GM18502 (cell line): ENCODE measurements around the gene SFXN4.
"Not testable (repeated sequence)": the region's sequence is repeated elsewhere in the genome, so short reads cannot be mapped to it uniquely, and the experiment has no call there.

Source experiments
- ATAC-seq: cut with Tn5 transposase; IDR thresholded peaks from one replicate; pipeline ENCODE4 v1.9.1; 2021; ENCODE audit warnings: mild to moderate bottlenecking; ENCODE audit not compliant: unreplicated experiment, poor library complexity

Gene SFXN4

DNA sequence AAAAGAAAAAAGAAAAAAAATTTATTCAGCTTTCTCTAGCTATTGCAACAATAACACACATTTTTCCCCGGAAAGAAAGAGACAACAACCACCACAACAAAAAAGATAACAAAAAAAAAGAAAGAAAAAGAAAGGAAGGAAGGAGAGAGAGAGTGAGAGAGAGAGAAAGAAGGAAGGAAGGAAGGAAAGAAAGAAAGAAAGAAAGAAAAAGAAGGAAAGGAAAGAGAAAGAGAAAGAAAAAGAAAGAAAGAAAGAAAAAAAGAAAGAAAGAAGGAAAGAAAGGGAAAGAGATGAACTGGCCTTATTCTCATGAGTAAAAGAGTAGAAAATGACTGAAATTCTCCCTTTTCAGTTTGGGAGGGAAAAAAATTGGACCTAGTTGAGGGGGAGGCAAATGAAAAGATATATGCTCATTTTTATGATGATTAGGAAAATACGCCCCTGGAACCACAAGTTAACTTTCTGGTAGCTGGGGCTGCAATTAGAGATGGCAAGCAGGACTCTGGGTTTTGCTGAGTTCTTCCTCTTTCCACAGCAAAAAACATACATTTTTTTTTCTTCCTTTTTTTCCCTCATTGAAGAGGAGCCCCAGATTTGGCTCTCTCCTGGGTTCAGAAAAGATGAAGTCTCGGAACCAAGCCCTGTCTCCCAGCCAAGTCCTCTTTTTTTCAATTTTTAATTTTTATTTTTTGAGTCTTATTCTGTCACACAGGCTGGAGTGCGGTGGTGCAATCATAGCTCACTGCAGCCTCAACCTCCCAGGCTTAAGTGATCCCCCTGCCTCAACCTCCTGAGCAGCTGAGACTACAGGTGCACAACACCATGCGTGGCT lies 25.7 kb upstream of the SFXN4 start:
- no peak for ATAC-seq

DNA sequence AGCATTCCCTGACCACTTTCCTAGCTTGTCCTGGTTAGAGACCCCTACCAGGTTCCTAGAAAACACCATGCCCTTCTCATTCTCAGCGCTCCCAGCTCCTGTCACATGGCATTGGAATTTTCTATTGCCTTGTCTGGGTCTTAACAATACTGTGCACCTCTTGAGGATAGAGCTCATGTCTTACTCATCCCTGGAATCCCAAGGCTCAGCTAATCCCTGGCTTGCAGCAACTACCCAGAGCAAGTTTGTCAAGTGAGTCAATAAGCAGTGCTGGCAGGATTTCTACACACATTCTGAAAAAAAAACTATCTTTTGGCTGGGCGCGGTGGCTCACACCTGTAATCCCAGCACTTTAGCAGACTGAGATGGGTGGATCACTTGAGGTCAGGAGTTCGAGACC lies 24.8 kb upstream of the SFXN4 start:
- no peak for ATAC-seq

DNA sequence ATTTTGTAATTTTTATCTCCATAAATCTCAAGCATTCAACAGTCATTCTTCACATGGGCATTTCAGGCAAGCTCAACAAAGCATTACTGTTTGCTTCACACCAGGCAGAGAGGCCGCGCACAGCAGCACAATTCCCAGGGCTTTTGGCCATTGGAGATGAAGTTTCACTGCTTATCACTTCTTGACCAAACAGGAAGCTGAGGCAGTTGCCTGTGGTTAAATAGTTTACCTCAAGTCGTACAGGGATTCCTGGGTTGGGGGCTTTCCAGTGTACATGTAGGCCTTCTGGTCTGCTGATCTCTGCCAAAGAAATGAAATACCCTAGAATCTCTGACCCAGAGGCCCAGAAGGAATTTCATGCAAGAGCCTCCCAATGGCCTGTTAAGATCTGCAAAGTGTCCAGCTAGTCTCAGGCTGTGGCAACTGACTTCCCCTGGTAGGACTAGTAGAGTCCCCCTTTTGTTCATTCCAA lies 24.3 kb upstream of the SFXN4 start:
- peak; percentile 65 for ATAC-seq

DNA sequence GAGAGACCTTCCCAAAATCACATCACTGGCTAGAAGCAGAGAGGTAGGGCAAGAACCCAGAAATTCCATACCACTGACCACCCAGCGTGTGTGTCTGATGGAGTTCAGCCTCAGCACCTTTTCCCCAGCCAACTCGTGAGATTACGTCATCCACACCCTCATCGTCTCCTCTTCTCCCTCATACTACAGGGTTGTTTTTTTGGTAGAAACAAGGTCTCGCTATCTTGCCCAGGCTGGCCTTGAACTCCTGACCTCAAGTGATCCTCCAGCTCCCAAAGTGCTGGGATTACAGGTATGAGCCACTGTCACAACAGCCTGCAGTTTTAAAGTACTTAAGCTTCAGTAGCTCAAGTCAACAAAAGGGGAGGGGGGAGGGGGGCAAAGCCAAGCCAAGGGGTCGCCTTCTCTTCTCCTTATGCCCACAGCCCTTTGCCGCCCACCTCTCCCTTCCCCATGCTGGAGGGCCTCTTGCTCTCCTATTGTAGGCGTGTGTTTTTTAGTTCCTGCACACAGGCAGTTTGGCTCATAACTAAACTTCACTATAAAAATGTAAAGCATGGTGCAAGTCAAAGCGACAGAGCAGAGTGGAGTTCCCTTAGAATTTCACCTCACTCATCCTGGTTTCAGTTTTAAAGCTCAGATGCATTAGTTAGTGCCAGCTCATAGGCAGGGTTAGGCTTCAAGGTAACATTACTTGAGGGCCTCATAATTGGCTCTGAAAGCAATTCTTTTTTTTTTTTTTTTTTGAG lies 18.3 kb upstream of the SFXN4 start:
- no peak for ATAC-seq

DNA sequence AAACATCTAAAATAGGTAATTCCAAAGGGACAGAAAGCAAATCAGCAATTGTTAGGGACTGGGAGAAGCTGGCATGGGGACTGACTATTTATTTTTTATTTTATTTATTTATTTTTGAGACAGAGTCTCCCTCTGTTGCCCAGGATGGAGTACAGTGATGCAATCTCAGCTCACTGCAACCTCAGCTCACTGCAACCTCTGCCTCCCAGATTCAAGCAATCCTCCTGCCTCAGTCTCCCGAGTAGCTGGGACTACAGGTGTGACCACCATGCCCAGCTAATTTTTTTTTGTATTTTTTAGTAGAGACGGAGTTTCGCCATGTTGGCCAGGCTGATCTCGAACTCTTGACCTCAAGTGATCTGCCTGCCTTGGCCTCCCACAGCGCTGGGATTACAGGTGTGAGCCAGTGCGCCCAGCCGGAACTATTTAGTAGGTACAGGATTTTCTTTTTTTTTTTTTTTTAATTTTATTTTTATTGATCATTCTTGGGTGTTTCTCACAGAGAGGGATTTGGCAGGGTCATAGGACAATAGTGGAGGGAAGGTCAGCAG lies 15.4 kb upstream of the SFXN4 start:
- ATAC-seq = not testable (repeated sequence)

DNA sequence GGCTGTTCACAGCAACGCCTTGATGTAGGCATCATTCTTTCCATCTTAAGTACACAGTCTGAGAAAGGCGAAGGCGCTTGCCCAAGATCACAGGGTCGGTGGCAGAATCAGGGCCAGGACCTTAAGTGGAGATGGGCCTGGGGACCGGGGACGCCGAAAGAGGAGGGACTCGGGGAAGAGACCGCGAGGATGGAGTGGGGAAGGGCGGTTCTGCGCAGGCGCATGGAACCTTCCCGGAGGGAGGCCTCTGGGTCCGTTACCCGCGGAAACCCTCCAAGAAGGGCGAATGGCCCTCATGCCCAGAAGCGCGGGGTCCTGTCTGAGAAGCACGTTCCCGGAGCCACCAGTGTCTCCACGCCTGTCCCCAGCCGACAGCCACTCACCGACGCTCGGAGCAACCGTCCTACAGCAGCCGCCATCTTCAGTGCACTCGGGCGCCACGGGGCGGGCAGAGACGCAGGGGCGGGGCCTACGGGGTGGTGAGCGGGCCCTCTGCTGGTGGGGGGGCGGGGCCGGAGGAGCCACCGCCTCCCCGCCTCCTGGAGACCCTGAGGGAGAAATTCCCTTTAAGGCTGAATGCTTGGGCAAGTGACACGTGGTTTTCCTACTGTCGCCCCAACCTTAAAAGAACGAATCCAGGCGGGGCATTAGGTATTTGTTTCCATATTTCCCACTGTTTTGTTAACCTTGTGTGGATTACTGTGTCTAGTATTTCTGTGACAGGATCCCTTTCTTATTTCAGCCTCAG lies 13.0 kb upstream of the SFXN4 start, which contains the start of gene PRDX3:
PRDX3 (minus strand) TSS at position 441 of the 748 bp plus-strand sequence; CDS start at position 419, 22 bp downstream.
- ATAC-seq = peak; percentile 95

DNA sequence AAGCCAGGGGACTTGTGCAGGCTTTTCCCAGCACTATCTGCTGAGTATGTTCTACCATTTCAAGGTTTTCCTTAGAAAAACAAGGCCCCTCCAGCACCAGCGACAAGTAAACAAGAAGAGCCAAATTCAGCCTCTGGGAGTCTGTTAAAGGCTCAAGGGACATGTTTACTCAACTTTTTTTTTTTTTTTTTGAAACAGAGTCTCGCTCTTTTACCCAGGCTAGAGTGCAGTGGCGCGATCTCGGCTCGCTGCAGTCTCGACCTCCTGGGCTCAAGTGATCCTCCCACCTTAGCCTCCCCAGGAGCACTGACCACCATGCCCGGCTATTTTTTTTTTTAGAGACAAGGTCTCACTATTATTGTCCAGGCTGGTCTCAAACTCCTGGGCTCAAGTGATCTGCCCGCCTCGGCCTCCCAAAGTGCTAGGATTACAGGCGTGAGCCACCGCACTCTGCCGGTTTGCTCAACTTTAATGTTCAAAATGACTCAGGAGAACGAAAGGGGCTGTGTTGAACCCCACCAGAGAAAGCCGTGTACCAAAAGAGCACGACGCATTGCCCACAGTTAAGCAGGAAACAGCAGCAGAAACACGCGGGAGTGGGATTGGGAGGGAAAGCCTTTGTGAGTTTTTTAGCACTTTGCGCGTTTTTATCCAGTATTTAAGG lies 12.3 kb upstream of the SFXN4 start:
- ATAC-seq = peak; percentile 23

DNA sequence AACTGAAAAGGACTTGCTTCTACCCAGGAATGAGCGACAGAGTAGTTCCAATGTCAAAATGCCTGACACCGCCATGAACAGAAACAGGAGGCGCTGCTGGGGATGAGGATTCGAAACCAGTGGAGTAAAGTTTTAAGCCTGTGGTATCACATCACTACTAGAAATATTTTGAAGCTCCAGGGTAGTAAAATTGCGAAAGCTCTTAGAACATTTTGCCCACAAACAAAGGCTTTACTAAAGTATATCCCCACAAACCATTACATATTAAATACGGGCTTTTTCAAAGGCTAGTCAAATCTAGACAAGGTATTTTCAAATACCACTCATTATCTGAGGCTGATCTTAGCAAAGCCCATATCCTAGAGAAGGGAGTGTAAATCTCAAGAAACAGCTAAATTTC lies 10.7 kb upstream of the SFXN4 start:
- ATAC-seq = no peak

DNA sequence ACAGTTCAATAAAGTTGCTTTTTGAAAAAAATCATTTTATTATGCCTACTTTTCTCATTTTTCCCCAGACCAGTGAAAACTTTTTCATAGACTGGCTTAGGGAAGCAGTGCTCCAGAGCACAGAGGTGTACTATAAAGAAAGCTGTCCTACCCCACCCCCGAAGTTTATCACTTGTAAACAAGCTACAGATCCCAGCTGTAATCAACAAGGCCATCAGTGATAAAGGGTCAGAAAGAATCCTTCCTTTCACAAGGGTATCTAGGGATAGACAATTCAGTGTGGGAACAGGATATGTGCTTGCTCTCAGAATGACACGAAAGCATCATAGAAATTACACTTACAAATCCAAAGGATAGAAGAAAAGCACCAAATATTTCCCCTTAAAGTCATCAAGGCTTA lies 8.6 kb upstream of the SFXN4 start:
- no peak for ATAC-seq

DNA sequence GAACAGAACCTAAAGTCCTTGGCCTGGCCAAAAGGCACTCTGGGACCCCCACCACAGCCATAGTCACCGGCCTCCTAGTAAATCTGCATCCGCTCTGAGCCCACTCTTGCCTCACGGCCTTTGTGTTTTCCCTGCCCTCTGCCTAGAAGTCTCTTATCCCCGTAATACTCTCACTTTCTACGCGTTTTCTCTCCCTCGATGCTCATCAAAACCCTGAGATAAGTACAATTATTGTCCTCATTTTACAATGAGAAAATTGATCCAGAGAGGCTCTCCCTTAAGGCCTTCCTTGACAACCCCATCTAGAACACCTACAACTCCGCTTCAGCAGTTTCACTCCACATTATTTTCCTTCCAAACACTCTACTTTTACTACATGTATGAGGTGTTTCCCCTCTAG lies 1.5 kb upstream of the SFXN4 start:
- ATAC-seq = no peak

DNA sequence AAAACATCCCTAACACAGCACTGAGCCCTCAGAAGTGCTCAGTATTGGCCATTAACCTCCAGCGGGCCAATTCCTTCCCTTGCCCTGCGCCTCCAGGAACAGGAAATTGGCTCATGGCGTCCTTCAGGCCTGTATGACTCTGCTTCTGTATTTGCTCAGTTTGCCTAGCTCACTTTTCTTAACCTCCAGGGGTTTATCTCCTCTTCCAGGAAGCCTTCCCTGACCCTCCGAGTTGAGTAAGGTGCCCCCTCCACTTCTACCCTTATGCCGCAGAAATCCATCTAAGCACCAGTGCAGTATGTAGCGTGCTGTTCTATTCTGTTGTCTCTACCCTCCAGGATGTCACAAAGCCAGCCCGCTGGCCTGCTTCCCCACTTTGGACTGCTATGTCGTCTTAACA lies 1.1 kb upstream of the SFXN4 start:
- ATAC-seq = no peak

DNA sequence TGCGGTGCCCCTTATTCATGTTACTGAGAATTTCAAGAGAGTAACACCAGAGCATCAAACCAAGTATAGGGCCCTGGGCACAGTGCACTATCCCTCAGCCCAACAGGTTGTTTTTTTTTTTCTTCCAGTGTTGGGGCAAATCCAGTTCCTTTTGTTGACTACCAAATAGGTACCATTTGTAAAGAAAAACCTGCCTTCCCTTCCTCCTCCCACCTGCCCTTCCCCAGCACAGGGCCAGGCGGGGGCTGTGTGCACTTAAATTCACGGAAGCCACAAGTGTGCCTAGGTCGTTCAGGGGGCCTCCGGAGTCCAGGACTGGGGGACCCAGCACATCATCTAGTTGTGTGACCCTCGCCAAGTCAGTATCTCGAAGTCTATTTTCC lies 595 bp upstream of the SFXN4 start:
- ATAC-seq = no peak

DNA sequence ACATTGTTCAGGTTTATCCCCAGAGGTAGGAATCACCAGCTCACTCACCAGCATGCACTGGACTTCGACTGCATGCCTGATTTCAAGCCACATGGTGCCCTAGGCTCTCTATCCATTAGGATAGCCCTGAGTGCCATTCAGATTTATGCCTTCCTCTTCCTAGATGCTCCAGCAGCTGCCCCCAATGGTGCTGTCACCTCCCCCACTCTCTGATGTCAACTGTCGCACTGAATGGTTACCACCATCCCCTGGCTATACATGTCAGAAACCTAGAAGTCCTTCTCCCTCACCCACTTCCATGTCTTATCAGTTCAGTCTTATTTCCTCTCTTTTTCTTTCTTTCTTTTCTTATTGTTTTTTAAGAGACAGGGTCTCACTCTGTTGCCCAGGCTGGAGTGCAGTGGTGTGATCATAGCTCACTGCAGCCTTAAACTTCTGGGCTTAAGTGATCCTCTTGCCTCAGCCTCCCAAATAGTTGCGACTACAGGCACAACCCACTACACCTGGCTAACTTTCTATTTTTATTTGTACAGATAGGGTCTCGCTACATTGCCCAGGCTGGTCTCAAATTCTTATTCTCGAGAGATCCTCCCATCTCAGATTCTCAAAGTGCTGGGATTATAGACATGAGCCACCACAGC lies 2.9 kb downstream of the SFXN4 start:
- ATAC-seq = no peak

DNA sequence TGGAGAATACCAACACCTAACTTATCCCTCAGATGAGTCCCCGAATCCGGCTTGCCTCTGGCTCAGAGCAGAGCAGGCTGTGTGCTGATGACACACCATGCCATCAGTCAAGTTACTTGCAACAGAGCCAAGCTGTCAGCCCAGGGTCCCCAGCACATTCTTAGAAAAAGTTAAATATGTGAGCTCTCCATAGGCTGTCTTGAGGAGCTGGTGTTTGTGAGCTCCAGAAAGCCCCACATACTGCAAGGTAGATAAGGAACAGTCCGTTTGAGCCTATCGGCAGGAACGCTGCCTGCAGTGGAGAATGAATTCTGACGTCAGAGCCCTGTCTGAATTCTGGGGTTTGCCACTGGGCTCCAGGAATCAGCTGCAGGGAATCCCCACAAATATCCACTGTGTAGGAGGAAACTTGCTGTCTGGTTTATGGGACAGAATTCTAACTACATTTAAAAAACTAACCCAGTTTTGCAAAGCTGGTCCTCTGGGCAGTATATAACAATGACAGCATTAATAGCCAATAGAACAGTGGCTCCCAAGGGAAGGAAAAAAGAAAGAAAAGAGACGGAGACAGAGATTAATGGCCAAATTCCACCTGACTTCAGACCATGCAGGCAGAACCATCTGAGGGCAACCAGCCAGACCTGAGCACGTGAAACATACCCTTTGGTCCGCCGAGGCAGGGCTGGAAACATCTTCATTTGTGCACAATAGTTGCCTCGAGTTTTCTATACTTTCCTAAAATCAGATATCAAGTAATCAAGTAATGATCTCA lies 3.6 kb downstream of the SFXN4 start:
- ATAC-seq = no peak

DNA sequence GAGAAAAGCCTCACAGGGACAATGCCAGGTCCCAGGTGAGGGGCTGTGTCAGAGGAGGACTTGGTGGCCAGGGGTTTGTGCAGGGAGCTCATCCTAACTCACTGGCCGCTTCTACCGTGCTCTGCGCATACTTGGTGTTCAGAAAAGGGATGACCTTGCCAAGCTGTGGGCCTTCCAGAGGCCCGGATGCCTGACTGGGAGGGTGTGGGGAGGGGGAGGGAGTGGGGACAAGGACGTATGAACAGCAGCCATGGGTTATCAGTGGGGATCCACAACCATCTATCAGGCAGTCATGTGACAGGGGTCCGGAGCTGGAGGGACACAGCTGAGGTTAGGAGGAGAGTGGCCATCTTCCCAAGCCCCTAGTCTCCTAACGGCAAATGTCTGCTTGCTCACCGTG lies 6.2 kb downstream of the SFXN4 start:
- ATAC-seq = no peak

DNA sequence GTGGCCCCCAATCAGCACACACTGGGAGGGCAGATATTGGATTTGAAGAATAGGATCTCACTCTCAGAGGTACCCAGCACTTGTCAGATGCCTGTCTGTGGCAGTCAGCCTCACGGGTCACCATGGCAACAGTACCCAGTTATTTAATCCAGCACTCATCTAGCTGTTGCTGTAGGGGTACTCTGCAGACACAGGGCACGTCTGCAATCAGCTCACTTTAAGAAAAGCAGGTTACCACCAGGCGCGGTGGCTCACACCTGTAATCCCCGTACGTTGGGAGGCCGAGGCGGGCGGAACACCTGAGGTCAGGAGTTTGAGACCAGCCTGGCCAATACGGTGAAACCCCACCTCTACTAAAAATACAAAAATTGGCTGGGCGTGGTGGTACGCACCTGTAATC lies 11.9 kb downstream of the SFXN4 start:
- ATAC-seq = no peak

DNA sequence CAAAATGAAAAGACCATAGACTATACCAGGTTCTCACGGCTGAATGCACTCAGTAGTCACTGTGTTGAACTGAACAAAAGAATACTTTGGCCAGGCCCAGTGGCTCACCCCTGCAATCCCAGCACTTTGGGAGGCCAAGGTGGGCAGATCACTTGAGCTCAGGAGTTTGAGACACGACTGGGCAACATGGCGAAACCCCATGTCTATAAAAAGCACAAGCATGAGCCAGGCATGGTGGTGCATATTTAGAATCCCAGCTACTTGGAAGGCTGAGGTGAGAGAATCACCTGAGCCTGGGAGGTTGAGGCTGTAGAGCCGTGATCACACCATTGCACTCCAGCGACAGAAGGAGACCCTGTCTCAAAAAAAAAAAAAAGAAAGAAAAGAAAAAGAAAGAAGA lies 12.5 kb downstream of the SFXN4 start:
- no peak for ATAC-seq

DNA sequence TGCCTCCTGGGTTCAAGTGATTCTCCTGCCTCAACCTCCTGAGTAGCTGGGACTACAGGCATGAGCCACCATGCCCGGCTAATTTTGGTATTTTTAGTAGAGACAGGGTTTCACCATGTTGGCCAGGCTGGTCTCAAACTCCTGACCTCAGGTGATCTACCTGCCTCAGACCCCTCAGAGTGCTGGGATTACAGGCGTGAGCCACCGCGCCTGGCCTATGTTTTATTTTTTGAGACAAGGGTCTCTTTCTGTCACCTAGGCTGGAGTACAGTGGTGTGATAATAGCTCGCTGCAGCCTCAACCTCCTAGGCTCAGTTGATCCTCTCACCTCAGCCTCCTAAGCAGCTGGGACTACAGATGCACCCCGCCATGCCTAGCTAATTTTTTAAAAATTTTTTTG lies 13.9 kb downstream of the SFXN4 start:
- not testable (repeated sequence) for ATAC-seq

DNA sequence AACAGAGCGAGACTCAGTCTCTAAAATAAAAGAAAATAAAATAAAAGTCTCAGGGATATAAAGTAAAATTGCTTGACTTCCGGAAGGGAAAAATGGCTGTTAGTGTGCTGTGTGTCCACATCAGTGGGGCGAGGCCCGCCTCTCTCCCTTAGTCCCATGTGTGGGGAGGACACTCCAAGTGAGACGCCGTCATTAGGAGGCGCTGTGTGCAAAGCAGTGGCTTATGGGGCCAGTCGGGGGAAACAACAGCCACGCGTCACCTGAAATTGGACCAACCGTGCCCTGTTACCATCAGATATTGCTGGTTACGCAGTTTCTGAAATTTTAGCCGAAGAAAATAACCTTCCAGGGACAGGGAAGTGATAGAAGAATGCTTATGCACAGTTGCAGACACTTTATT lies 15.8 kb downstream of the SFXN4 start:
- ATAC-seq = no peak
